HCT116 (cell line): ENCODE results near the gene RHCG.

ENCODE experiments used
- CEBPB ChIP-seq: IDR thresholded peaks from 2 replicates; pipeline ENCODE4 v1.6.1; 2012; ENCODE audit warnings: low read depth
- EZH2 ChIP-seq: fragments of 200-600 bp; sonication (generic); IDR thresholded peaks from 2 replicates; pipeline ENCODE4 v1.6.1; 2017; ENCODE audit warnings: antibody characterized with exemption, mixed run types
- EZH2phosphoT487 ChIP-seq: fragments of 200-600 bp; IDR thresholded peaks from 2 replicates; pipeline ENCODE4 v1.6.1; 2018; ENCODE audit warnings: antibody characterized with exemption, borderline replicate concordance
- RAD21 ChIP-seq: IDR thresholded peaks from 2 replicates; pipeline ENCODE4 v1.6.1; 2012; ENCODE audit warnings: low read depth, mild to moderate bottlenecking
- SIN3A ChIP-seq: IDR thresholded peaks from 2 replicates; pipeline ENCODE4 v1.6.1; 2012; ENCODE audit warnings: low read depth
- TCF7L2 ChIP-seq: IDR thresholded peaks from 2 replicates; pipeline ENCODE4 v1.7.0; 2011; ENCODE audit warnings: borderline replicate concordance, inconsistent platforms; ENCODE audit not compliant: insufficient read depth, insufficient read length; ENCODE audit errors: extremely low read depth
- TF ChIP-seq, protein P1 (sequence below), 3 experiments: fragments of 200-600 bp in 1 of 3; sonication (generic) in 1 of 3; IDR thresholded peaks in 2 of 3; conservative IDR thresholded peaks in 1 of 3; 2 replicates each; pipeline ENCODE4 v1.5.1; 2012 to 2017; ENCODE audit warnings: low read depth in 2 of 3, low read length in 2 of 3, antibody characterized with exemption in 1 of 3, borderline replicate concordance in 1 of 3, control low read depth in 1 of 3, mild to moderate bottlenecking in 1 of 3, mixed read lengths in 1 of 3, mixed run types in 1 of 3, moderate library complexity in 1 of 3; ENCODE audit not compliant: insufficient read depth in 1 of 3
- TF ChIP-seq, protein P2 (sequence below): IDR thresholded peaks from 2 replicates; pipeline ENCODE4 v1.6.1; 2011; ENCODE audit warnings: mild to moderate bottlenecking, low read length, moderate library complexity; ENCODE audit not compliant: insufficient replicate concordance; ENCODE audit errors: extremely low read depth

DNA sequence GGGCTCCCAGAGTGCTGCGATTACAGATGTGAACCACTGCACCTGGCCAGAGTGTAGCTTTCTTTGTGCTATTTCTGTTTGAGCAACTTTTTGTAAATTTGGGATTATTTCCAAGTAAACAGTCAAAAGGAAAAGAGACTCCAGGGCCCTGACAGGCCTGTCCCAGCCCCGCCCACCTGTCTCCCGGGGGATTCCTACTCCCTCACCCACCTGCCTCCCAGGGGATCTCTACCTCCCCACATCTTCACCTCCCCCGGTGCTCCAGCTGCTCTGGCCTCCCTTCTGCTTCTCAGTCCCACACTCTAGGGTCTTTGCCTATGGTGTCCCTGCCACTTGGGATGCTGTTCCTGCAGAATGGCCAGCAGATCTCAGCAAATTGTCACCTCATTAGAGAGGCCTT is 7.0 kb downstream of the RHCG start:
- TF ChIP-seq, protein P1, sequence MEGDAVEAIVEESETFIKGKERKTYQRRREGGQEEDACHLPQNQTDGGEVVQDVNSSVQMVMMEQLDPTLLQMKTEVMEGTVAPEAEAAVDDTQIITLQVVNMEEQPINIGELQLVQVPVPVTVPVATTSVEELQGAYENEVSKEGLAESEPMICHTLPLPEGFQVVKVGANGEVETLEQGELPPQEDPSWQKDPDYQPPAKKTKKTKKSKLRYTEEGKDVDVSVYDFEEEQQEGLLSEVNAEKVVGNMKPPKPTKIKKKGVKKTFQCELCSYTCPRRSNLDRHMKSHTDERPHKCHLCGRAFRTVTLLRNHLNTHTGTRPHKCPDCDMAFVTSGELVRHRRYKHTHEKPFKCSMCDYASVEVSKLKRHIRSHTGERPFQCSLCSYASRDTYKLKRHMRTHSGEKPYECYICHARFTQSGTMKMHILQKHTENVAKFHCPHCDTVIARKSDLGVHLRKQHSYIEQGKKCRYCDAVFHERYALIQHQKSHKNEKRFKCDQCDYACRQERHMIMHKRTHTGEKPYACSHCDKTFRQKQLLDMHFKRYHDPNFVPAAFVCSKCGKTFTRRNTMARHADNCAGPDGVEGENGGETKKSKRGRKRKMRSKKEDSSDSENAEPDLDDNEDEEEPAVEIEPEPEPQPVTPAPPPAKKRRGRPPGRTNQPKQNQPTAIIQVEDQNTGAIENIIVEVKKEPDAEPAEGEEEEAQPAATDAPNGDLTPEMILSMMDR (IDR thresholded peaks at IDR 0.05 in 2 of 3, conservative IDR thresholded peaks at IDR 0.05 in 1 of 3; ENCODE audit: borderline replicate concordance in 1 of 3, insufficient read depth in 1 of 3, low read depth in 2 of 3, low read length in 2 of 3), result no peak
- no peak for TF ChIP-seq TCF7L2
- TF ChIP-seq CEBPB, result no peak
- TF ChIP-seq RAD21, result no peak
- no peak for TF ChIP-seq SIN3A
- TF ChIP-seq EZH2phosphoT487, result no peak
- TF ChIP-seq, protein P2, sequence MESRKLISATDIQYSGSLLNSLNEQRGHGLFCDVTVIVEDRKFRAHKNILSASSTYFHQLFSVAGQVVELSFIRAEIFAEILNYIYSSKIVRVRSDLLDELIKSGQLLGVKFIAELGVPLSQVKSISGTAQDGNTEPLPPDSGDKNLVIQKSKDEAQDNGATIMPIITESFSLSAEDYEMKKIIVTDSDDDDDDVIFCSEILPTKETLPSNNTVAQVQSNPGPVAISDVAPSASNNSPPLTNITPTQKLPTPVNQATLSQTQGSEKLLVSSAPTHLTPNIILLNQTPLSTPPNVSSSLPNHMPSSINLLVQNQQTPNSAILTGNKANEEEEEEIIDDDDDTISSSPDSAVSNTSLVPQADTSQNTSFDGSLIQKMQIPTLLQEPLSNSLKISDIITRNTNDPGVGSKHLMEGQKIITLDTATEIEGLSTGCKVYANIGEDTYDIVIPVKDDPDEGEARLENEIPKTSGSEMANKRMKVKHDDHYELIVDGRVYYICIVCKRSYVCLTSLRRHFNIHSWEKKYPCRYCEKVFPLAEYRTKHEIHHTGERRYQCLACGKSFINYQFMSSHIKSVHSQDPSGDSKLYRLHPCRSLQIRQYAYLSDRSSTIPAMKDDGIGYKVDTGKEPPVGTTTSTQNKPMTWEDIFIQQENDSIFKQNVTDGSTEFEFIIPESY, result no peak
- no peak for TF ChIP-seq EZH2
